ENCODE results near the gene POLE.

The POLE gene

DNA sequence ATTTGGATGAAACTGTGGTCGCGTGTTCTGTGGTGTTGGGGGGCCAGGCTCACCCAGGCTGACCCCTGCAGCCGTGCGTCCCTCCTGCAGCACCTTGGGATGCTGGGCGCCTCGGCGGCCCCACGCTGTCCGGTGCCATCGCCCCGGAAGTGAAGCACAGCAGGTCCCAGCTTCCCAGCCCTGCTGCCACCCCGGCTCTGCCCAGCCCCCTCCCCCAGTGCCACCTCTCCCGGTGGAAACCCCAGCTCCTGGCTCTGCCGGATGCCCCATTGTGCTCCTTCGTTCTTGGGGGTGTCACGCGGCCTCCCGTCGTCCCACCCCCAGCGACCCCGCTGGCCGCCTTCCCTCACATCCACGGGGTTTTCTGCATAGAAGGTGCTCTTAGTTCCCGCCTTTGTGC, 102.0 kb downstream of the POLE start:
- no peak overlapping the region for H3K4me3 ChIP-seq (ENCODE audit: control insufficient read depth, low read depth, low read length)
- TF ChIP-seq, protein P1, sequence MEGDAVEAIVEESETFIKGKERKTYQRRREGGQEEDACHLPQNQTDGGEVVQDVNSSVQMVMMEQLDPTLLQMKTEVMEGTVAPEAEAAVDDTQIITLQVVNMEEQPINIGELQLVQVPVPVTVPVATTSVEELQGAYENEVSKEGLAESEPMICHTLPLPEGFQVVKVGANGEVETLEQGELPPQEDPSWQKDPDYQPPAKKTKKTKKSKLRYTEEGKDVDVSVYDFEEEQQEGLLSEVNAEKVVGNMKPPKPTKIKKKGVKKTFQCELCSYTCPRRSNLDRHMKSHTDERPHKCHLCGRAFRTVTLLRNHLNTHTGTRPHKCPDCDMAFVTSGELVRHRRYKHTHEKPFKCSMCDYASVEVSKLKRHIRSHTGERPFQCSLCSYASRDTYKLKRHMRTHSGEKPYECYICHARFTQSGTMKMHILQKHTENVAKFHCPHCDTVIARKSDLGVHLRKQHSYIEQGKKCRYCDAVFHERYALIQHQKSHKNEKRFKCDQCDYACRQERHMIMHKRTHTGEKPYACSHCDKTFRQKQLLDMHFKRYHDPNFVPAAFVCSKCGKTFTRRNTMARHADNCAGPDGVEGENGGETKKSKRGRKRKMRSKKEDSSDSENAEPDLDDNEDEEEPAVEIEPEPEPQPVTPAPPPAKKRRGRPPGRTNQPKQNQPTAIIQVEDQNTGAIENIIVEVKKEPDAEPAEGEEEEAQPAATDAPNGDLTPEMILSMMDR (conservative IDR thresholded peaks at IDR 0.05; ENCODE audit: control insufficient read depth, insufficient read depth, low read depth, low read length) = no peak
- no peak for DNase-seq (ENCODE audit: low read depth)

DNA sequence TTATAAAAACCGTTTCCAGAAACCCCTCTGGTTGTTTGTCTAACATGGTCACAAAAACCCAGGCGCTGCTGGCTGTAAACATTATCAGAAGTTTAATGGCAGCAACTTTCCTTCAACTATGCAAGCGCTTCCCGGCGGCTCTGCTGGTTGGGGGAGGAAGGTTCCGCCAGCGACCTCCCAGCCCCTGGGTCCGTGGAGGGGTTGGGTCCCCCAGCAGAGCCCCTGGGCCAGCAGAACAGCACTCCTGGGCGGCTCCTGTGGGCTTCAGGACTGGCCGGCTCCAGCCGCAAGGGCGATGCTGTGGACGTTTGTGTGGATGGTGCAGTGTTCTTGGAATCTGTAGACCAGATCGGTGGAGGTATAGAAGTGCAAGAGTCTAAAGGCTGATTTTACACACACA, 102.7 kb downstream of the POLE start:
- H3K4me3 ChIP-seq (ENCODE audit: control insufficient read depth, low read depth, low read length) = no peak overlapping the region
- no peak for DNase-seq (ENCODE audit: low read depth)
- TF ChIP-seq, protein P1 (conservative IDR thresholded peaks at IDR 0.05; ENCODE audit: control insufficient read depth, insufficient read depth, low read depth, low read length) = no peak

DNA sequence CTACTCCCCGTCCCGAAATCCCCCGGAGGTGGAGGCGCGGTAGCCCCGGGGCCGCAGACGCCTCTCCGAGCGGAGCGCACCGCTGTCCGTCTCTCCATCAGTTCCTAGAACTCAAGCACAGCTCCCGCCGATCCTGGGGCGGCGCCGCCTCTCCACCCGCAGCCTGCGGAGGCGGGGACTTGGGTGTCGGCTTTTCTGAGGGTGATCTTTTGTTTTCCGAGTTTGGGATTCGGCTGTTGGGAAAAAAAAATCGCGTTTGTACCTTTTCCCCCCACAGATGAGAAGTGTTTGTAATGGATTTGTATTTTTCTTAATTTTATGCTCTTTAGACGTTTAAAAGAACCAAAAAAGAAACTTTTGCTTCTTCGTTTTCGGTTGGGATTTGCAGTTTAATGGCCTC, 103.4 kb downstream of the POLE start:
- no peak for DNase-seq (ENCODE audit: low read depth)
- H3K4me3 ChIP-seq (ENCODE audit: control insufficient read depth, low read depth, low read length) = no peak overlapping the region
- TF ChIP-seq, protein P1 (conservative IDR thresholded peaks at IDR 0.05; ENCODE audit: control insufficient read depth, insufficient read depth, low read depth, low read length) = no peak

- H3K4me3 ChIP-seq (ENCODE audit: control insufficient read depth, low read depth, low read length) = no peak overlapping the region
- TF ChIP-seq, protein P1 (conservative IDR thresholded peaks at IDR 0.05; ENCODE audit: control insufficient read depth, insufficient read depth, low read depth, low read length) = no peak
- DNase-seq (ENCODE audit: low read depth) = no peak
These were observed 103.8 kb downstream of the POLE start for GRCh38 chr12:132583411-132583710.

DNA sequence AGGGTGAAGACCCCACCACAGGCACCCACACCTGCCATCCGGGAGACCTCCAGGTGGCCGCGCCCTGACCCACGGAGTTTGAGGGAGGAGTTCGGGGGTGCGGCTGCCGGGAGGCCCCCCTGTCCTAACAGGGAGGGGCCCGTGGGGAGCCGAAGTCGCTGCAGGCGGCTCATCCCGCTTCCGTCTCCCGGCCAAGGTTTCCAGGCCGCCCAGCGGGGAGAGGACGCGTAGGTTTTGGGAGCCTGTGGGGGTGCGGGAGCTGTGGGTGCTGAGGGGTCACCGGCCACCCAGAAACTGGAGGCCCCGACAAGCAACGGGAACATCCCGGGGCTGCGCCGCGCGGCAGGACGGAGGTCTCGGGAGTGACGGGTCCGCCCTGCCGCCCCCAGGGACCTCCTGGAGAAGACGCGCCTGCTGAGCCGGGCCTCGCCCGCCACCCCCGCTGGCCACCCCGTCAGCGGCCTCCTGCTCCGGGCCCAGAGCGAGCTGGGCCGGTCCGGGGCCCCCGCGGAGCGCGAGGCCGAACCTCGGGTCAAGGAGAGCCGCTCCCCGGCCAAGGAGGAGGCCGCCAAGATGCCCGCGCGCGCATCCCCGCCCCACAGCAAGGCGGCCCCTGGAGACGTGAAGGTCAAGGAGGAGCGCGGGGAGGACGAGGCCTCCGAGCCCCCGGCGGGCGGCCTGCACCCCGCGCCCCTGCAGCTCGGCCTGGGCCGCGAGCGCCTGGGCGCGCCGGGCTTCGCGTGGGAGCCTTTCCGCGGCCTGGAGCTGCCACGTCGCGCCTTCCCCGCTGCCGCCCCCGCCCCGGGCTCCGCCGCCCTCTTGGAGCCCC, 104.3 kb downstream of the POLE start:
- TF ChIP-seq, protein P1 (conservative IDR thresholded peaks at IDR 0.05; ENCODE audit: control insufficient read depth, insufficient read depth, low read depth, low read length) = no peak
- no peak overlapping the region for H3K4me3 ChIP-seq (ENCODE audit: control insufficient read depth, low read depth, low read length)
- DNase-seq (ENCODE audit: low read depth) = no peak

- no peak for DNase-seq (ENCODE audit: low read depth)
- TF ChIP-seq, protein P1 (conservative IDR thresholded peaks at IDR 0.05; ENCODE audit: control insufficient read depth, insufficient read depth, low read depth, low read length) = no peak
These were observed 105.1 kb downstream of the POLE start for GRCh38 chr12:132582058-132582420.

More at GRCh38 chr12:132582058-132582420, 105.1 kb downstream of the POLE start:
- no peak overlapping the region for H3K4me3 ChIP-seq (ENCODE audit: control insufficient read depth, low read depth, low read length)

Measured in fibroblast of mammary gland (primary cell).